ENCODE results near the gene AUTS2. TPM values are rescaled to one million over a fixed set of nuclear protein-coding genes. Genes with fewer than 3 reads are reported as not detected.

Gene AUTS2
- total RNA-seq, 3 donors from 2014 or later, result 31.5 to 94.3 (median 81.3) TPM

GRCh38 chr7:70288781-70289456, 690.6 kb downstream of the AUTS2 start:
- DNase-seq (ENCODE audit: low spot score in 2 of 2), result no peak
- Histone ChIP-seq H3K27ac (no peak overlapping the region), H3K27me3 (no peaks in the 10 kb centered on the region), H3K4me1 (no peaks in the 10 kb centered on the region), H3K36me3 (no peaks in the 10 kb centered on the region), H3K9me3 (no peaks in the 10 kb centered on the region), H3K4me3 (no peak overlapping the region)
- TF ChIP-seq, protein P1, sequence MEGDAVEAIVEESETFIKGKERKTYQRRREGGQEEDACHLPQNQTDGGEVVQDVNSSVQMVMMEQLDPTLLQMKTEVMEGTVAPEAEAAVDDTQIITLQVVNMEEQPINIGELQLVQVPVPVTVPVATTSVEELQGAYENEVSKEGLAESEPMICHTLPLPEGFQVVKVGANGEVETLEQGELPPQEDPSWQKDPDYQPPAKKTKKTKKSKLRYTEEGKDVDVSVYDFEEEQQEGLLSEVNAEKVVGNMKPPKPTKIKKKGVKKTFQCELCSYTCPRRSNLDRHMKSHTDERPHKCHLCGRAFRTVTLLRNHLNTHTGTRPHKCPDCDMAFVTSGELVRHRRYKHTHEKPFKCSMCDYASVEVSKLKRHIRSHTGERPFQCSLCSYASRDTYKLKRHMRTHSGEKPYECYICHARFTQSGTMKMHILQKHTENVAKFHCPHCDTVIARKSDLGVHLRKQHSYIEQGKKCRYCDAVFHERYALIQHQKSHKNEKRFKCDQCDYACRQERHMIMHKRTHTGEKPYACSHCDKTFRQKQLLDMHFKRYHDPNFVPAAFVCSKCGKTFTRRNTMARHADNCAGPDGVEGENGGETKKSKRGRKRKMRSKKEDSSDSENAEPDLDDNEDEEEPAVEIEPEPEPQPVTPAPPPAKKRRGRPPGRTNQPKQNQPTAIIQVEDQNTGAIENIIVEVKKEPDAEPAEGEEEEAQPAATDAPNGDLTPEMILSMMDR (IDR thresholded peaks at IDR 0.05), result no peak
- TF ChIP-seq POLR2A (IDR thresholded peaks at IDR 0.05) (no peak), POLR2AphosphoS5 (IDR thresholded peaks at IDR 0.05) (no peak)
- intact Hi-C loops (cut with DNase I; ENCODE audit: low total_unique reads), result no loop called here

DNA sequence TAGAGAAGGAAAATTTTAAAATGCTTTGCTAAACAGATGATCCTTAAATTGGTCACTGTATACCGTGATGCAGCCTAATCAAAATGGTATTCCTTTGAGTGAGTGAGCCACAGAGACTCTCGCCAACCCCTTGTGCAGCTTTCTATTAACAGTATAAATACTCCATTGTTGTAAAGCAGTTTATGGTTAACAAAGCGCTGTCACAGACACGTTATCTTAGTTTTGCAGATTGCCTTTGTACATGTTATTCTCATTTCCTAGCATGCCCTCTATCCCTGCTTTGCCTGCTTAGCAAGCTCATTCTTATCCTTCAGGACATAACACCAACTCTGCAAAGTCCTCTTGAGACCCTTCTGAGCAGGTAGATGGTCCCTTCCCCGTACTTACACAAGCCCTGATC, 694.4 kb downstream of the AUTS2 start:
- no peak overlapping the region for H3K4me3 ChIP-seq
- H3K9me3 ChIP-seq, result no peaks in the 10 kb centered on the region
- no peak for TF ChIP-seq POLR2A (IDR thresholded peaks at IDR 0.05)
- no peak for TF ChIP-seq POLR2AphosphoS5 (IDR thresholded peaks at IDR 0.05)
- TF ChIP-seq, protein P1 (IDR thresholded peaks at IDR 0.05), result no peak
- DNase-seq (ENCODE audit: low spot score in 2 of 2), result no peak
- H3K27me3 ChIP-seq, result no peaks in the 10 kb centered on the region
- intact Hi-C loops (cut with DNase I; ENCODE audit: low total_unique reads), result no loop called here
- no peaks in the 10 kb centered on the region for H3K4me1 ChIP-seq
- no peaks in the 10 kb centered on the region for H3K36me3 ChIP-seq
- H3K27ac ChIP-seq, result no peak overlapping the region

DNA sequence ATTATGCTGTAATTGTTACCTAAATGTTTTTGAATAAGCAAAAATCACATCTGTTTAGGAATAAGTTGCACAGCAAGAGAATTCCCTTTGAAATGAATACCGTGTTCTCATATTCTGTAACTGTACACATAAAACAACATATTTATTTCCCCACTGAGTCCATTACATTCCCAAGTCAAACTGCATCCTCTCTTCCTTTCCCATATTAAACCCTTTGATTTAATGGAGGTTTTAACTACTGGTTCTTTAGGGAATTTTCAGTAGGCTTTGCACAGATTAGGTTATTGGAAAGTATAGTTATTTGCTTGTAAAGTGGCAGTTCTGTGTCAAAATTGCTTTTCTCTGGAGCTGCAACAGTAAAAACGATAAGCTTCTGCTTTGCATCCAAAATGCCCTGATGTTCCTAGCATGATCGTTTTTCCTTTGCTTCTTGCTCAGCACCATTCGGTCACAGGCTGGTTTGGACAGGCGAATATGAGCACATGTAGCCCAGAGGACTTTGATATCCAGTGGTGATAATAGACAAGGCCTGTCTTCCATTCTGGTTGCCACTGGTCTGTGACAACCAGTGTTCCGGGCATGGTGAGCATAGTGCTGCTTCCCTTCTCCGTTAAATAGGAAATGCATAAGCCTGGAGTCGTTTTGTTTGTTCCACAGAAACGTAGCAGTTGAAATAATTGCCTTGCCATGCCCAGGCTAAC, 696.1 kb downstream of the AUTS2 start:
- Histone ChIP-seq H3K9me3 (no peaks in the 10 kb centered on the region), H3K4me1 (no peaks in the 10 kb centered on the region), H3K27me3 (no peaks in the 10 kb centered on the region), H3K36me3 (no peaks in the 10 kb centered on the region), H3K4me3 (no peak overlapping the region), H3K27ac (no peak overlapping the region)
- no peak for TF ChIP-seq POLR2AphosphoS5 (IDR thresholded peaks at IDR 0.05)
- TF ChIP-seq, protein P1 (IDR thresholded peaks at IDR 0.05), result no peak
- no peak for TF ChIP-seq POLR2A (IDR thresholded peaks at IDR 0.05)
- no peak for DNase-seq (ENCODE audit: low spot score in 2 of 2)
- intact Hi-C loops (cut with DNase I; ENCODE audit: low total_unique reads), result no loop called here

- no peaks in the 10 kb centered on the region for H3K9me3 ChIP-seq
- H3K4me1 ChIP-seq, result no peaks in the 10 kb centered on the region
- no peaks in the 10 kb centered on the region for H3K27me3 ChIP-seq
- intact Hi-C loops (cut with DNase I; ENCODE audit: low total_unique reads), result no loop called here
- peak overlapping the region in 1 of 2 donors; percentile 37 for H3K27ac ChIP-seq
- TF ChIP-seq POLR2AphosphoS5 (IDR thresholded peaks at IDR 0.05), result no peak
- TF ChIP-seq, protein P1 (IDR thresholded peaks at IDR 0.05), result no peak
- TF ChIP-seq POLR2A (IDR thresholded peaks at IDR 0.05), result no peak
- no peaks in the 10 kb centered on the region for H3K36me3 ChIP-seq
- H3K4me3 ChIP-seq, result no peak overlapping the region
- no peak for DNase-seq (ENCODE audit: low spot score in 2 of 2)
Measured at GRCh38 chr7:70298780-70299471, 700.7 kb downstream of the AUTS2 start.

DNA sequence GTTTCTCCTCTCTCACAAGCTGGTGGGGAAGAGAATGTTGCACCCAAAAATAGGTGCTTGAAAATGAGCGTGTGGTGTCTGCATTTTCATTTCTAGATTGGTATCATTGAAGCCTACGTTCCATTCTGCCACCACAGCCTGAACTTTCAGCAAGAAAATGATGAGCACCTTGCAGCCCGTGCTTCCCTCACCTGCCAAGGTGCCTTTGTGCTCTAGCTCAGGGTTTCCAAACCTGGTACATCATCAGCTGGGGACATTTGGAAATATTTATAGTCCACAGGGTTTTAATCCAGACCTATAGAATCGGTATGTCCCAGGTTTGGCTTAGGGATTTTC, 701.2 kb downstream of the AUTS2 start:
- H3K36me3 ChIP-seq, result no peaks in the 10 kb centered on the region
- DNase-seq (ENCODE audit: low spot score in 2 of 2), result no peak
- intact Hi-C loops (cut with DNase I; ENCODE audit: low total_unique reads), result no loop called here
- H3K4me1 ChIP-seq, result no peaks in the 10 kb centered on the region
- no peaks in the 10 kb centered on the region for H3K9me3 ChIP-seq
- H3K4me3 ChIP-seq, result no peak overlapping the region
- H3K27ac ChIP-seq, result no peak overlapping the region
- H3K27me3 ChIP-seq, result no peaks in the 10 kb centered on the region
- no peak for TF ChIP-seq POLR2AphosphoS5 (IDR thresholded peaks at IDR 0.05)
- TF ChIP-seq POLR2A (IDR thresholded peaks at IDR 0.05), result no peak
- TF ChIP-seq, protein P1 (IDR thresholded peaks at IDR 0.05), result no peak

Measured in breast epithelium (tissue), 4 donors.